ENCODE data around the gene CD79B.
A peak's percentile ranks its signal among the peaks of the same experiment; 100 is the strongest.

Gene CD79B

GRCh38 chr17:63950940-63951907 is 19.1 kb upstream of the CD79B start:
- DNase-seq = no peak

DNA sequence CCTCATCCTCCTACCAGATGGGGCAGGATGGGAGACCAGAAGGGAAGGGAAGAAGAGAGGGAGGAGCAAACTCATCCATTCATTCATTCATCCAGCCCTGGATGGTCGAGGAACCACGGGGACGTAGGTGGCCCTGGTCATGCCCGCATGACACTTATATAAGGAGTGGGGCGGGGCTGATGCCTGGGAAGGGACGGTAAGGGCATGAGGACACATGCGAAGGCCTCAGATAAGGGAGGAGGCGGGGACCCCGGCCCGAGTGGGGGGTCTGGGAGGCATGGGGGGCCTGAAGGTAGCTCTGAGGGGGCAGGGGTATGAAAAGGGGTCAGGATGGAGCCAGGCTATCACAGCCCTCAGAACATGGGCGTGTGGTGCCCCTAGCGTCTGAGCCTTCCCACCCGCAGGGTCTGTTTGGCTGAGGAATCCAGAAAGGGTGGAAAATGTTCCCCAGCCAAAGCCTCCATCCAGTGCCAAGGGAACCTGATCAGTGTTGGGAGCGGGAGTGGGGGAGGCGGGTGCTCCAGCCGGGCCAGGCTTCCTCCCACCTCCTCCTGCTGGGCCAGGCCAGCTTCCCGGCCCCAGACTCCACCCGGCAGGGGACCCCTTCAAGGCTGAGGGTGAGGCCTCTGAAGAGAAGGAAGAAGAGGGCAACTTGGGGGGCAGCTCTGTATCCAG is 17.6 kb upstream of the CD79B start:
- no peak for DNase-seq

DNA sequence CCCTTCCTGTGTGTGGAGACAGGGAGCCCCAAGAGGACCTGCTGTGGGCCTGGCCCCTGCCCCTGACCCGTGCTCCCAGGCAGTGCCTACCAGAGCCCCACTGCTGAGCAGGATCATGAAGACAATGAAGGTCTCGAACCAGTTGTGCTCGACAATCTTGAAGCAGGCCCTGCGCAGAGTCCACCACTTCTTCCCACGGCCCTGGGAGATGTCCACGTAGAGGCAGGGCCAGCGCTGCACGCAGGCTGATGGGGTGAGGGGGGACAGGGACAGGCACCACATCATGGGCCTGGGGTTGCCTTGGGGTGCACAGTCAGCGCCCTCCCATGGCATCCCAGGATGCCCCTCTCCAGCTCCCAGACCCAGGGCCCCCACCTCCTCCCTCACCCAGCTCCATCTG is 16.4 kb upstream of the CD79B start:
- no peak for DNase-seq

GRCh38 chr17:63947711-63948330 is 15.7 kb upstream of the CD79B start:
- no peak for DNase-seq

DNA sequence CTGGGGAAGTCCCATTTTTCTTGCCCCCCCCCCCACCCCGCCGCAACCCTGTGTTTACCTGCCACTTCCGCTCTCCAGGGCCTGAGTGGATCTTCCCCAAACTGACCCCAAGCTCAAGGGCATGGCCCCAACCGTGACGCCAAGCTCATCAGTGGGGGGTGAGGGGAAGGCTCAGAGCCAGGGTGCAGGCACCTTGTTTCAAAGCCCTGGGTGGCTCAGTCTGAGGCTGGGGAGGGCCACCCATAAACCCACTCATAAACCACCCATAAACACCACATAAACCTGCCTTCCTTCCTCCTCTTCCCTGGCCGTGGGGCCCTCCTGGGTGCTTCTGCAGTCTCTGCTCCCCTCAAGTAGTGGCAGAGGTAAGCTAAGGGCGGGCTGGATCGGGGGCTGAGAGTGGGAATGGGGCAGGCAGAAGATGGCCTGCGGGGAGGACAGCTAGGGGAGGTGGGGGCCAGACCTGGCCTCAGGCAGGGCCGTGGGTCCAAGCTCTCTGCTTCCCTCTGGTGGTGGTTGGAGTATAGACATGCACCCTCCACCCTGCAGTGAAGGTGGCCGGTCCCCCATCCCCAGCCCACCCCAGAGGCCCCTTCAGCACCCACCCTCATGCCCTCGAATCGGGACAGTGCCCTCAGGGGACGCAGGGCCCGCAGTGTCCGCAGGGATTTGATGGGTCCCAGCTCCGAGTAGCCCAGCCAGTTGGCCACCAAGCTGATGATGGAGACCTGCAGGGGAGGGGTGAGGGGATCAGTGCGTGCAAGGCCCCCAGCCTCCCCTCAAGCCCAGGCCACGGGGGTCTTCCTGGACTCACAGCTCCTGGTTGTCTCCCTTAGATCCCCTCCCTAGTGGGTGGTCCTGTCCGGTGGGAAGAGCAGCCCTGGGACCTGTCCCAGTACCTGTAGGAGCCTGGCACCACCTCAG is 14.6 kb upstream of the CD79B start:
- peak; percentile 15 for DNase-seq

DNA sequence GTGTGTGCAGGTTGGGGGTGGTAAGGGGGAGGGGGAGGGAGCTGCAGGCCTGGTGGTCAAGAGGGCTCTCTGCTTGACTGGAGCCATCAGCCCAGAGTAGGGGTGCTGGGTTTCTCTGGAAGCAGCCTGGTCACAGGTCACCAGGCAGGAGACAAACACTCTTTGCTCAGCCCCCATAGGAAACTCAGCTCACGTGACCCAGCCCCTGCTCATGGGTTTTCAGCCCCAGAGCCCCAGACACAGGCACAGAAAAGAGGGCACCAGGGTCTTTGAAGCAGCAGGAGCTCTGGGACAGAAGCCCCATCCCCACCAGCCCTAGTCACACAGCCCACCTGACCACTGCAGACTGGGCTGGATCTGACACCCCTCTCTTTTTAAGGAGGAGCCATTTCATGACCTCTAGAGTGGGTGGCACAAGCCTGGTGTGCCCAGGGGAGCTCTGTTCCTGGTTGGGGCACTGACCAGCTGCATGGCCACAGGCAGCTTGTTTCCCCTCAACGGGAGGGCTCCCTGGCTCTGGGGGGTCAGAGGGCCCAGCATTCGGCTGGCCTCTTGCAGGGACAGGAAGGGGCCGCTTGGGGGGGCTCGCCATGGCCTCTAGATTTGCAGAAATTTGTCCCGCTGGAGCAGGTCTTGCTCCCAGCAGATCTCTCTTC is 13.8 kb upstream of the CD79B start:
- DNase-seq = no peak

DNA sequence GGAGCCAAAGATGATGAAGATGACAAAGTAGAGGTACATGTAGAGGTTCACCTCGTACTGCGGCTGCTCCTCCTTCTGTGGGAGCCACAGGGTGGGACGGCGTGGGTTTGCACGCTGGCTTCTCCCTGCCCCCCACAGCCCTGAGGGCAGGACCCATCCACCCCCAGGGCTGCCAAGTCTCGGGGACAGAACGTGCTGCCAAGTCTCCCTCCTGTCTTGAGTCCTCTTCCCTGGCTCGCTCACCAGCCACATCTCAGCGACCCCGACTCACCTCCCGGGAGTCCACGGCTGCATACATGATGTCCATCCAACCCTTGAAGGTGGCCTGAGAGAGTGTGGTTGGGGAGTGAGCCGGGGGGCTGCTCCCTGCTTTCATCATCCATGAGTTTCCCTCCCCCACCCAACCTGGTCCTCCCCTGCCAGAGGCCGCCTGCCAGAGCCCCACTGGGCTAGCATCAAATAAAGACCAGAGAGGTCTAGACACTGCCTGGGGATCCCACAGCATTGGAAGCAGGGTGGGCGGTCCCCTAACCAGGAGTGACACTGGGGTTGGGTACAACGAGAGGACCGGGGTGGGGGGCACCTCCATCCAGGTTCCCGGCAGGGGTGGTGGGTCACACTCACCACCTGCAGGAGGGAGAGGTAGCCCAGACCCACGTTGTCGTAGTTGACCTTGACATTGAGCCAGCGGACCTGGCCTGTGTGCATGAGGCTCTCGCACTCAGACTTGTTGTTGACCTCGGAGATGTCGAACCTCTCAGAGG is 12.8 kb upstream of the CD79B start:
- no peak for DNase-seq

- DNase-seq = no peak
Observed at GRCh38 chr17:63943745-63944144, 11.6 kb upstream of the CD79B start.

- DNase-seq = no peak
Observed at GRCh38 chr17:63942309-63942985, 10.3 kb upstream of the CD79B start.

DNA sequence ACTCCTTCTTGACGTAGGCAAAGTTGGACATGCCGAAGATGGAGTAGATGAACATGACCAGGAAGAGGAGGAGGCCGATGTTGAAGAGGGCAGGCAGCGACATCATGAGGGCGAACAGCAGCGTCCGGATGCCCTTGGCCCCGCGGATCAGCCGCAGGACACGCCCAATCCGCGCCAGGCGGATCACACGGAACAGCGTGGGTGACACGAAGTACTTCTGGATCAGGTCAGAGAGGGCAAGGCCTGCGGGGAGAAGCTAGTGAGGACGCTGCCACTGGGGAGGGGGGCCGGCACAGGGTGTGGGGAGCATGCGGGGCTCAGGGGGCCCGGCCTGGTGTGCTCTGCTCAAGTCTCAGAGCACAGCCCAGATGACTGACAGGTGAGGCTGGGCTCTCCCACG is 9.6 kb upstream of the CD79B start:
- no peak for DNase-seq

DNA sequence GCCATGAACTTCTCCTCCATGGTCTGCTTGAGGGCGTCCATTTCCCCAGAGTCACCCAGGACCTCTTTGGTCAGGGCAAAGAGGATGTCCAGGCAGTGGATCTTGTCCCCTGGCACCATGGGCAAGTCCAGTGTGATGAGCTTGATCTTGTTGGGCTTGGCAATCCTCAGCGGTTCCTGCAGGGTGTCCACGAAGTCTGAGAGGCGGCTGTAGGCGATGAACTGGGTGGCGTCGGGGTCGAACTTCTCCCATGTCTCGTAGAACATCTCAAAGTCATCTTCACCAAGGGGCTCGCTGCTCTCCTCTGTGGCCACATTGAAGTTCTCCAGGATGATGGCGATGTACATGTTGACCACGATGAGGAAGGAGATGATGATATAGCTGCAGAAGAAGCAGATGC is 9.0 kb upstream of the CD79B start:
- DNase-seq = no peak

GRCh38 chr17:63940584-63940983 is 8.5 kb upstream of the CD79B start:
- no peak for DNase-seq

- no peak for DNase-seq
Observed at GRCh38 chr17:63939884-63940283, 7.8 kb upstream of the CD79B start.

GRCh38 chr17:63939401-63939800 is 7.3 kb upstream of the CD79B start:
- no peak for DNase-seq

DNA sequence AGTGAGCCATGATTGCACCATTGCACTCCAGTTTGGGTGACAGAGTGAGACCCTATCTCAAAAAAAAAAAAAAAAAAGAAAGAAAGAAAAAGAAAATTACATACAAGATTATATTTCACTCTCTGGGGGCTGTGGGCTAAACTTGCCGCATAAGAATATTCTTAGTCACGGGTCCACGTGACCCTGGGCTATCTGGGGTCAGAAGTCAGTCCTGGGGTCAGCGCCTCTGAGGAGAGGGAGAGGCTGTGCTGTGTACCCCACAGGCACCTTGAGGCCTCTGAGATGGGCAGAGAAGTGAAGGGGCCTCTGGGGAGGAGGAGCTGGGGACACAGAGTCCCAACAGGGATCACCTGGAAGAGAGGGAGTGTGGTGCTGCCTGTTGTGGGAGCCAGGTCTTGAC is 5.8 kb upstream of the CD79B start:
- no peak for DNase-seq

DNA sequence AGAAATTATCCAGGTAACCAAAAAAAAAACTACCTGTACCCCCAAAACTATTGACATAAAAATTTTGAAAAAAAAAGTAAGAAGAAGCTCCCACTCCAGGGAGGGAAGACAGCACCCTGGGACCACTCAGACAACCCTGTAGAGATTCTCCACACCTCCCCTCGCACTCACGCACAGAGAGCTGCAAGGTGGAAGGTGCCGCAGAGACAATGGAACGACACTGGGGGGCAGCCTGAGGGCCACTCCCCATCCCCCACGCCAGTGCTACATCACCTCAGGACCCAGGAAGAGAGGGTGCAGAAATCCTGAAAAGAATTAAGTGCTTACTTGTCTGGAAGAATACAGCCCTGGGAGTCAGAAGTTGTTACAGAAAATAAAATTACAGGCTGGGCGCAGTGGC is 5.2 kb upstream of the CD79B start:
- DNase-seq = no peak

GRCh38 chr17:63934183-63935112 is 2.3 kb upstream of the CD79B start:
- DNase-seq = no peak

DNA sequence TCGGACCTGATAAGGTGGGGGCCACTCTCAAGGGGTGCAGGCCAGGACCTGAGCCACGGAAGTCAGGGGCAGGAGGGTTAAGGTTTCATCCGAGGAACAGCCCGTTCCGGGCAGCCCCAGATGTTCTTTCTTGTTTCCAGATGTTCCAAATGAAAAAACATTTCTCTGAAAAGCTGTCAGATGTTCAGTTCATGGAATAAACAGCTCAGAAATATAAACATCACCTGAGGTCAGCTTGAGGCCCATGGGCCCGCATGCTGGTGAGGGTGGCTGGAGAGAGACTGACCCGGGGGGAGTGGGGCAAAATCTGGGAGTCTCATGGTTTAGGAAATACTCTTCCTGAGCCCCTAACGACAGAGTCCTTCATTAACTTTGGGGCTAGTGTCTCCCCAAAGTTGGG is 1.5 kb upstream of the CD79B start:
- DNase-seq = no peak

- DNase-seq = no peak
Observed at GRCh38 chr17:63932721-63933120, 590 bp upstream of the CD79B start.
